Activated B cell treated with CpG ODN at 0.5 μM for 24 hours (primary cell): ENCODE results near the gene ABHD16A. TPM values are rescaled to one million over a fixed set of nuclear protein-coding genes. Genes with fewer than 3 reads are reported as not detected.

Experiments used
- ATAC-seq: fragments of 200-7000 bp; cut with Tn5 transposase; one replicate; pipeline ENCODE4 v1.10.0; 2021; ENCODE audit warnings: low read depth, mild to moderate bottlenecking, moderate library complexity
- CTCF ChIA-PET: fragments of 350-600 bp; sonication (Branson Sonifier 250); formaldehyde crosslinking; loops from one replicate; lab custom pipeline; 2021; ENCODE audit warnings: antibody characterized with exemption; lab: Charles Lee
- POLR2A ChIA-PET: fragments of 350-600 bp; sonication (Branson Sonifier 250); formaldehyde crosslinking; loops from one replicate; lab custom pipeline; 2021; ENCODE audit warnings: antibody characterized with exemption; lab: Charles Lee
- DNase-seq: peaks from one replicate; pipeline ENCODE4 v3.0.0; 2022
- H3K27ac Mint-ChIP-seq: one replicate; pipeline ENCODE4 v1.8.0; 2020; ENCODE audit warnings: mixed read lengths
- H3K27me3 Mint-ChIP-seq: one replicate; pipeline ENCODE4 v1.8.0; 2021; ENCODE audit warnings: mixed read lengths
- H3K36me3 Mint-ChIP-seq: one replicate; pipeline ENCODE4 v1.8.0; 2021; ENCODE audit warnings: low read depth, mixed read lengths
- H3K4me1 Mint-ChIP-seq: one replicate; pipeline ENCODE4 v1.8.0; 2021; ENCODE audit warnings: mixed read lengths
- H3K4me3 Mint-ChIP-seq: one replicate; pipeline ENCODE4 v1.8.0; 2020; ENCODE audit warnings: mild to moderate bottlenecking, mixed read lengths
- H3K9me3 Mint-ChIP-seq: one replicate; pipeline ENCODE4 v1.8.0; 2020; ENCODE audit warnings: mixed read lengths
- CTCF ChIP-seq: fragments of 200-600 bp; IDR thresholded peaks from one replicate; pipeline ENCODE4 v1.8.0; 2022; ENCODE audit warnings: antibody characterized with exemption, mild to moderate bottlenecking
- intact Hi-C: fragments of 100-400 bp; cut with micrococcal nuclease; formaldehyde crosslinking; loops from one replicate; pipeline ENCODE4 v1.15.1; 2024
- total RNA-seq: library from RNA; stranded (reverse); gene quantifications from 2 replicates; pipeline ENCODE4 v1.2.3, GENCODE V29; 2022

ABHD16A gene
- total RNA-seq, 1 donor from 2014 or later = 59.1 TPM

DNA sequence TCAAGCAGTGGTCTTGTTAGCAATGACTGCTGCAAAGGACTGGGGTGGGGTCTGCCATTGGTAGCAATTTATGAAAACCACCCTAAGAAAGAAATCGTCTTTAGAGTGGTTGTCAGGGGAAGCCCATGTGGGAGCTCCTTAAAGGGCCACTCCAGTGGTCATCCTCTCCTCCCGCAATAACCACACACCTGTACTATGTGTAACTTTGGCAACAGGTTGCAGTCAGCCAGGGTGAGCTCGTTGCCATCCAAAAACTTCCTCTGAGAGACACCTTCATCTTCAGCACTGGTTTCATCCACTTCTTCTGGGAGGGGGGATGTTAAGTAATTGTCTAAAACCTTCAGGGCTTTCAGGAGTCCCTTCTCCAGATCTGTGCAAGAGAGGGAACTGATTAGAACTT, 28.9 kb upstream of the ABHD16A start:
- Mint-ChIP-seq H3K4me1 (peaks cover 69% of the 10 kb centered on the region), H3K27me3 (no peaks in the 10 kb centered on the region), H3K4me3 (no peak overlapping the region), H3K9me3 (no peaks in the 10 kb centered on the region), H3K27ac (peak overlapping the region; percentile 24), H3K36me3 (peaks cover 66% of the 10 kb centered on the region)
- POLR2A ChIA-PET = interaction anchor here (1.1 to 4.7 kb wide), 2 partner anchors 74 to 131 kb away, joined by 3 to 30 read pairs; partner anchors contain the start of genes LSM2 and NEU1
- no peak for TF ChIP-seq CTCF
- ATAC-seq (no peak), DNase-seq (no peak)
- intact Hi-C loops = loop anchor here (10.0 kb wide), 1 partner anchor 237 kb away; the partner anchor contains the start of gene MICB
- CTCF ChIA-PET = interaction anchor here (0.8 to 5.9 kb wide), 2 partner anchors 37 to 98 kb away, joined by 4 to 49 read pairs; no protein-coding TSS in a partner anchor

DNA sequence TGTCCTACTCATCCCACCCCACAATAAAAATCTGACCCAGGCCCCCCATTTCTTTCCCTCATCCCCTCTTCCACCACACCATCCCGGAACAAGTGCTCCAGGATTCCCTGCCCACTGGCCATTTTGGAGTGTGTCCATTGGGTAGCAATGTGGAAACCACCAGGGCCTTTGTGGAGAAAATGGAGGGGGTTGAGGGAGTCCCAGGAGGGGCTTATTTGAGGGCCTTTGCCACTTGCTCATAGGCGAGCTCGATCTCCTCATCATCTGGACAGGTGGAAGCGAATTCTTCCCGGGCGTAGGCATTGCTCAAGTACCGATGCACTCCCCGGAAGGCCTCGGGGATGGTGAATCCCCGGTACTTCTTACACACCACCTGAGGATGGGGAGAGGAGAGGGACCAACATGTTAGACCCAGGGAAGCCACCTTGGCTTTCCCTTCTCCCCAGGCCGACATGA, 27.5 kb upstream of the ABHD16A start:
- H3K27ac Mint-ChIP-seq = peak overlapping the region; percentile 92
- H3K4me3 Mint-ChIP-seq = peak overlapping the region; percentile 97
- POLR2A ChIA-PET = interaction anchor here (0.5 to 7.7 kb wide), 17 partner anchors 8 to 183 kb away, joined by 3 to 131 read pairs (median 11); partner anchors contain the start of genes ABHD16A, BAG6, CLIC1 and HSPA1A
- CTCF ChIA-PET = interaction anchor here (1.0 to 5.9 kb wide), 7 partner anchors 19 to 100 kb away, joined by 4 to 49 read pairs (median 9); partner anchors contain the start of genes HSPA1A, HSPA1B, HSPA1L and LSM2
- H3K27me3 Mint-ChIP-seq = no peaks in the 10 kb centered on the region
- intact Hi-C loops = loop anchor here (10.0 kb wide), 1 partner anchor 236 kb away; the partner anchor contains the start of gene MICB
- no peak for TF ChIP-seq CTCF
- H3K9me3 Mint-ChIP-seq = no peaks in the 10 kb centered on the region
- peaks cover 73% of the 10 kb centered on the region for H3K36me3 Mint-ChIP-seq
- H3K4me1 Mint-ChIP-seq = peaks cover 74% of the 10 kb centered on the region
- ATAC-seq = no peak
- DNase-seq = no peak

GRCh38 chr6:31729979-31730630, 27.0 kb upstream of the ABHD16A start:
- no peak for TF ChIP-seq CTCF
- Mint-ChIP-seq H3K27me3 (no peaks in the 10 kb centered on the region), H3K36me3 (peaks cover 72% of the 10 kb centered on the region), H3K27ac (peak overlapping the region; percentile 92), H3K9me3 (no peaks in the 10 kb centered on the region), H3K4me3 (peak overlapping the region; percentile 97), H3K4me1 (peaks cover 76% of the 10 kb centered on the region)
- DNase-seq (peak; percentile 78), ATAC-seq (peak; percentile 44)
- ChIA-PET POLR2A (interaction anchor here (0.5 to 7.7 kb wide), 24 partner anchors 8 to 398 kb away, joined by 3 to 131 read pairs (median 9); partner anchors contain the start of genes ABHD16A, ATF6B, BAG6 and CLIC1), CTCF (interaction anchor here (0.6 to 5.9 kb wide), 16 partner anchors 8 to 532 kb away, joined by 3 to 49 read pairs (median 5); partner anchors contain the start of genes ABHD16A, HSPA1A, HSPA1B and HSPA1L)
- intact Hi-C loops = loop anchor here (1.0 to 10.0 kb wide), 8 partner anchors 39 to 235 kb away; partner anchors contain the start of genes BAG6, HSPA1A, HSPA1L and MICB

DNA sequence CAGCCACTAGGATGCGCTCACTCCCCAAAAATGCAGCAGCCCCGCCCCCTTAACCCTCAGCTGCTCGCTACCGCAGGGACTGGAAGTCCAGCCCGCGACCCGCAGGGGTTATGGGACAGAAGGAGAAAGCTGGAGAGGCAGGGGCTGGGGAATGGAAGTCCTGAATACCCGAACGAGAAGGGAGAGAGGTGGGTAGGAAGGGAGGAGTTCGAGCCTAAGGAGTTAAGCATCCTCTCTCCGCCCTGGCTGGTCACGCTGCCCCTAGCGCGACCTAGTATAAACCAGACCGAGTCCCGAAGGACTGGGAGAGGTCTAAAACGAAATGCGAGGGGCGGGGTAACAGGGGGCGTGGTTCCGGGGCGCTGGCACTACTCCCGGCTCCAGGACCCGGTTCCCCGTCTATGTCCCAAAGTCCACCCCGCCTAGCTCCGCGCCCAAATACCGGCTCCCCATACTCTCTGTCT, 26.4 kb upstream of the ABHD16A start:
- Mint-ChIP-seq H3K4me3 (peak overlapping the region; percentile 97), H3K27ac (peak overlapping the region; percentile 92), H3K9me3 (no peaks in the 10 kb centered on the region), H3K27me3 (no peaks in the 10 kb centered on the region), H3K36me3 (peaks cover 69% of the 10 kb centered on the region), H3K4me1 (peaks cover 71% of the 10 kb centered on the region)
- intact Hi-C loops = loop anchor here (1.0 to 2.0 kb wide), 7 partner anchors 40 to 194 kb away; partner anchors contain the start of genes BAG6, HSPA1A, HSPA1L and NEU1
- DNase-seq (peak; percentile 73), ATAC-seq (peak; percentile 45)
- POLR2A ChIA-PET = interaction anchor here (0.6 to 7.7 kb wide), 21 partner anchors 9 to 399 kb away, joined by 3 to 131 read pairs (median 9); partner anchors contain the start of genes ABHD16A, ATF6B, BAG6 and CLIC1
- CTCF ChIA-PET = interaction anchor here (0.6 to 5.9 kb wide), 19 partner anchors 8 to 532 kb away, joined by 3 to 49 read pairs (median 4); partner anchors contain the start of genes ABHD16A, HSPA1A, HSPA1B and HSPA1L
- TF ChIP-seq CTCF = no peak
